Erythroblast (primary cell): ENCODE results near the gene NANOGP8.

ENCODE experiments used
- DNase-seq, 2 experiments: peaks; one replicate each; lab custom pipeline; 2025; lab: John Stamatoyannopoulos, UW
- GATA1 ChIP-seq: IDR thresholded peaks from 2 replicates; pipeline ENCODE4 v1.6.1; 2011; ENCODE audit warnings: low read depth, mild to moderate bottlenecking, control low read depth, low read length, moderate library complexity
- POLR2A ChIP-seq: IDR thresholded peaks from 2 replicates; pipeline ENCODE4 v1.6.1; 2011; ENCODE audit warnings: mild to moderate bottlenecking, low read length

NANOGP8 gene

GRCh38 chr15:35055416-35056105 lies 29.5 kb downstream of the NANOGP8 start:
- DNase-seq: no peak
- no peak for TF ChIP-seq POLR2A
- no peak for TF ChIP-seq GATA1

DNA sequence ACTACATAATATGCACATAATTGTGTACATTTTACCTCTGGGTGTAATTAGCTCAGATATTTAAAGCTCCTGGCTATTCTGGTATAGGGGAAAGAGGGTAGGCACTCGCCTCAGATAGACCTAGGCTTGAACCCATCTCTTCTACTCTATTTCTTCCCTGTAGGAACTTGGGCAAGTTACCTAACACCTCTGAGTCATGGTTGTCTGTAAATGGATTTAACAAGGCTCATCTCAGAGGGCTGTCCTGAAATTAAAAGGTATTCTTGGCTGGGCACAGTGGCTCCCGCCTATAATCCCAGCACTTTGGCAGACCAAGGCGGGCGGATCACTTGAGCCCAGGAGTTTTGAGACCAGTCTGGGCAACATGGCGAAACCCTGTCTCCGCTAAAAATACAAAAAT lies 30.7 kb downstream of the NANOGP8 start:
- TF ChIP-seq GATA1 (no peak), POLR2A (no peak)
- no peak for DNase-seq

- TF ChIP-seq POLR2A: no peak
- no peak for TF ChIP-seq GATA1
- DNase-seq: no peak
These were observed 37.1 kb downstream of the NANOGP8 start for GRCh38 chr15:35047996-35048395.

DNA sequence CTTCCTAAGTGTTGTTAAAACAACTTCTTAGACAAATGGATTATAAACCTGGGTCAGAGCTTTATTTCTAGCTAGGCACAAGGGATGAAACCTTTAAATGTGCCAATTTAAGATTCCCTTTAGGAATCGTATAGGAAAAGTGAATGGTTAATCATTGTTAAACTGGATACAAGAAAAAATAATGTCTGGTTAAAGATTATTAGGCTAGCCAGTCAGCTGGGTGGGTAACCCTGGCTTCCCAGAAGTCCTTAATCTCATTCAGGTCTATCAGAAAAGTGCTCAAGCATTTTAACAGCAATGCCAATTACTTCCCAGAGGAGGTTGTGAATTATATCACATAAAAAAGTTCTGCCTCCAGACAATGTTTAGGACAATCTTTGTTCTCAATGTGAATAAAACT lies 37.6 kb downstream of the NANOGP8 start:
- DNase-seq: no peak
- no peak for TF ChIP-seq GATA1
- no peak for TF ChIP-seq POLR2A

- TF ChIP-seq GATA1: no peak
- no peak for TF ChIP-seq POLR2A
- no peak for DNase-seq
These were observed 41.6 kb downstream of the NANOGP8 start for GRCh38 chr15:35043373-35044095.

GRCh38 chr15:35040339-35041255 lies 44.5 kb downstream of the NANOGP8 start:
- no peak for TF ChIP-seq GATA1
- TF ChIP-seq POLR2A: no peak
- no peak for DNase-seq

DNA sequence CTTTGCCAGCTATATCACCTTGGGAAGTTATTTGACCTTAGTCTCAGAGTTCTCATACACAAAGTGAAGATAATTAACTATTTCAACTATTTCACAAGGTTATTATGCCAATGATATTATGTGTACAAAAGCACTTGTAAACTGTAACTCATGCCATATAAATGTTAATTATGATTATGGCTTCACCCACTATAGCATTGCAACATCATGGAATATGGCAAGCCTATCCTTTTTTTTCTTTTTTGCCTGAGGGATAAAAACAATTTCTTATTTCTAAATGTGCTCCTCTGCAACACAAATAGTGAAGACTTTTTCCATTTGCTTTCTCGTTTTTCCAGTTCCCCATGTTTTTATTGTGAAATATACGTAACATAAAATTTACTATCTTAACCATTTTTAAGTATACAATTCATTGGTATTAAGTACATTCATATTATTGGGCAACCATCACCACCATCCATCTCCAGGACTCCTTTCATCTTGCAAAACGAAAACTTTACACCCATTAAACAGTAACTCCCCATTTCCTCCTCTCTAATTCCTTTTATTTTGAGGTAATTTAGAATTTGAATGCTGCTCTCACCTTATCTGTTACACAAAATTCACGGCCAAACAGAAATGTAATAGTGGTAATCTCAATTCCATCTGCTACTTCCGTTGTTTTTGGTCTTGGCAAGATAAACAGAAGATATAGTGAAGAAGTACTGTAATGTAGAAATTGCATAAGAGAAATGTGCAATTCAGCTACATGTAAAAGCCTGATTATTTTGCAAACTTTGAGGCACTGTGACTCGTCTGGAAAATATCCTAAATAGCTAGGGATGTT lies 46.3 kb downstream of the NANOGP8 start:
- TF ChIP-seq GATA1 (no peak), POLR2A (no peak)
- peak; percentile 5 to 35 for DNase-seq
